SK-N-SH (cell line): ENCODE results near the gene RAB15. TPM values are rescaled to one million over a fixed set of nuclear protein-coding genes. Genes with fewer than 3 reads are reported as not detected.

Experiments
- CTCF ChIA-PET: fragments of 300-600, 350-600 bp; formaldehyde crosslinking; extraction: SDS; loops from one replicate; lab custom pipeline; 2021; lab: Yijun Ruan, JAX
- POLR2A ChIA-PET: fragments of 350-600 bp; sonication (Branson Sonifier 250); formaldehyde crosslinking; extraction: SDS; loops from one replicate; lab custom pipeline; 2020; ENCODE audit warnings: antibody characterized with exemption, inconsistent platforms; lab: Yijun Ruan, JAX
- DNase-seq: peaks from one replicate; pipeline ENCODE4 v3.0.0; 2012
- H2AFZ ChIP-seq: fragments of 200-600 bp; sonication (generic); 2 replicates; pipeline ENCODE4 v1.8.1; 2016; ENCODE audit warnings: antibody characterized with exemption, mild to moderate bottlenecking, low read depth
- H3F3A ChIP-seq: fragments of 200-600 bp; sonication (generic); replicated peaks from 2 replicates; pipeline ENCODE3; 2016; ENCODE audit warnings: antibody characterized with exemption, mild to moderate bottlenecking; ENCODE audit not compliant: insufficient read depth
- H3K27ac ChIP-seq, 2 experiments: fragments of 200-500 bp in 1 of 2; fragments of 200-600 bp in 1 of 2; sonication (Bioruptor generic) in 1 of 2; sonication (generic), shearing (Covaris generic) in 1 of 2; 2 replicates each; pipeline versions ENCODE4 v1.5.1 to v1.6.1; 2014 to 2016; ENCODE audit warnings: low read depth in 2 of 2, inconsistent platforms in 1 of 2, low read length in 1 of 2, mild to moderate bottlenecking in 1 of 2, mixed read lengths in 1 of 2
- H3K27me3 ChIP-seq: fragments of 200-600 bp; sonication (generic), shearing (Covaris generic); 2 replicates; pipeline ENCODE4 v1.6.1; 2016; ENCODE audit warnings: mixed run types; ENCODE audit not compliant: insufficient read depth
- H3K36me3 ChIP-seq, 2 experiments: fragments of 200-500 bp in 1 of 2; fragments of 200-600 bp in 1 of 2; sonication (Bioruptor generic) in 1 of 2; sonication (generic) in 1 of 2; replicated peaks in 1 of 2; 2 replicates each; pipeline versions ENCODE3 to v1.5.1; 2014 to 2016; ENCODE audit warnings: low read length in 1 of 2, mild to moderate bottlenecking in 1 of 2; ENCODE audit not compliant: insufficient read depth in 2 of 2, control insufficient read depth in 1 of 2
- H3K4me1 ChIP-seq, 2 experiments: fragments of 200-500 bp in 1 of 2; fragments of 200-600 bp in 1 of 2; sonication (Bioruptor generic) in 1 of 2; sonication (generic), shearing (Covaris generic) in 1 of 2; 2 replicates each; pipeline versions ENCODE4 v1.5.1 to v1.6.1; 2014 to 2016; ENCODE audit warnings: low read depth in 1 of 2, low read length in 1 of 2, mixed run types in 1 of 2; ENCODE audit not compliant: insufficient read depth in 2 of 2, control insufficient read depth in 1 of 2
- H3K4me2 ChIP-seq: fragments of 200-600 bp; sonication (generic), shearing (Covaris generic); 2 replicates; pipeline ENCODE4 v1.6.1; 2017; ENCODE audit warnings: mixed run types
- H3K4me3 ChIP-seq, 2 experiments: fragments of 200-500 bp in 1 of 2; fragments of 200-600 bp in 1 of 2; sonication (Bioruptor generic) in 1 of 2; sonication (generic), shearing (Covaris generic) in 1 of 2; 2 replicates each; pipeline versions ENCODE4 v1.5.1 to v1.8.1; 2014 to 2016; ENCODE audit warnings: low read depth in 2 of 2, inconsistent platforms in 1 of 2, low read length in 1 of 2, mild to moderate bottlenecking in 1 of 2, mixed read lengths in 1 of 2, moderate library complexity in 1 of 2
- H3K79me2 ChIP-seq: fragments of 200-600 bp; sonication (generic); 2 replicates; pipeline ENCODE4 v1.8.1; 2017; ENCODE audit warnings: mild to moderate bottlenecking; ENCODE audit not compliant: insufficient read depth
- H3K9ac ChIP-seq: fragments of 200-600 bp; sonication (generic); 2 replicates; pipeline ENCODE4 v1.6.1; 2017; ENCODE audit warnings: mixed run types
- H3K9me2 ChIP-seq: fragments of 200-600 bp; sonication (generic); 2 replicates; pipeline ENCODE4 v1.6.1; 2017; ENCODE audit warnings: mixed run types
- H3K9me3 ChIP-seq: fragments of 200-600 bp; sonication (generic); 2 replicates; pipeline ENCODE4 v1.6.1; 2017; ENCODE audit warnings: mixed run types, mild to moderate bottlenecking, moderate library complexity
- H4K20me1 ChIP-seq: fragments of 200-600 bp; sonication (generic); 2 replicates; pipeline ENCODE4 v1.6.1; 2017; ENCODE audit warnings: mild to moderate bottlenecking, mixed run types; ENCODE audit not compliant: insufficient read depth
- ELF1 ChIP-seq: IDR thresholded peaks from 2 replicates; pipeline ENCODE4 v1.4.0; 2012
- EP300 ChIP-seq, 2 experiments: IDR thresholded peaks; 2 replicates each; pipeline versions ENCODE4 v1.4.0 to v1.6.1; 2012; ENCODE audit warnings: borderline replicate concordance in 1 of 2, low read depth in 1 of 2, low read length in 1 of 2
- EZH2phosphoT487 ChIP-seq: fragments of 200-600 bp; sonication (generic); IDR thresholded peaks from 2 replicates; pipeline ENCODE4 v1.6.1; 2017; ENCODE audit warnings: low read depth, mixed run types, mild to moderate bottlenecking, antibody characterized with exemption, moderate library complexity, borderline replicate concordance
- GATA2 ChIP-seq: sonication (generic); formaldehyde crosslinking; IDR thresholded peaks from 2 replicates; pipeline ENCODE4 v1.5.0; 2020; ENCODE audit warnings: mild to moderate bottlenecking, missing genetic modification reagents
- NFIC ChIP-seq: IDR thresholded peaks from 2 replicates; pipeline ENCODE4 v1.4.0; 2012; ENCODE audit warnings: borderline replicate concordance
- POLR2AphosphoS5 ChIP-seq: IDR thresholded peaks from 2 replicates; pipeline ENCODE4 v1.6.1; 2012; ENCODE audit warnings: low read depth, low read length
- RAD21 ChIP-seq: IDR thresholded peaks from 2 replicates; pipeline ENCODE4 v1.6.1; 2012; ENCODE audit warnings: mild to moderate bottlenecking, low read length
- RCOR1 ChIP-seq: fragments of 150-350 bp; IDR thresholded peaks from 2 replicates; pipeline ENCODE4 v1.6.1; 2017; ENCODE audit warnings: antibody characterized with exemption, low read length
- RXRA ChIP-seq: IDR thresholded peaks from 2 replicates; pipeline ENCODE4 v1.4.0; 2012; ENCODE audit warnings: low read depth, mild to moderate bottlenecking, borderline replicate concordance
- SIN3A ChIP-seq: IDR thresholded peaks from 2 replicates; pipeline ENCODE4 v1.6.1; 2012; ENCODE audit warnings: low read depth, mild to moderate bottlenecking, low read length, moderate library complexity, borderline replicate concordance
- TAF1 ChIP-seq: IDR thresholded peaks from 2 replicates; pipeline ENCODE4 v1.6.1; 2012; ENCODE audit warnings: low read depth, mild to moderate bottlenecking, low read length, moderate library complexity, borderline replicate concordance
- TCF12 ChIP-seq: IDR thresholded peaks from 2 replicates; pipeline ENCODE4 v1.4.0; 2012
- TEAD4 ChIP-seq: IDR thresholded peaks from 2 replicates; pipeline ENCODE4 v1.4.0; 2012; ENCODE audit warnings: mild to moderate bottlenecking, borderline replicate concordance; ENCODE audit not compliant: insufficient read depth
- YY1 ChIP-seq: IDR thresholded peaks from 2 replicates; pipeline ENCODE4 v1.4.0; 2012; ENCODE audit warnings: low read depth, mild to moderate bottlenecking
- ZBTB33 ChIP-seq: IDR thresholded peaks from 2 replicates; pipeline ENCODE4 v1.4.0; 2012; ENCODE audit warnings: low read depth, borderline replicate concordance
- WGBS: methylation state at CpG from one replicate; pipeline ENCODE4 v1.1.6; 2017; ENCODE audit warnings: low lambda C conversion rate; 5-methylcytosine and 5-hydroxymethylcytosine counted together
- polyA plus RNA-seq, 3 experiments: library from polyadenylated mRNA; depleted of rRNA; stranded (reverse); fragments of >200 nt; gene quantifications; 2 replicates each; pipeline ENCODE4 v1.2.3, GENCODE V29; 2012
- TF ChIP-seq, protein P1 (sequence below): IDR thresholded peaks from 2 replicates; pipeline ENCODE4; 2012
- TF ChIP-seq, protein P2 (sequence below): IDR thresholded peaks from 2 replicates; pipeline ENCODE4 v1.4.0; 2012; ENCODE audit warnings: low read depth, borderline replicate concordance
- TF ChIP-seq, protein P3 (sequence below): IDR thresholded peaks from 2 replicates; pipeline ENCODE4 v1.6.1; 2012; ENCODE audit warnings: mild to moderate bottlenecking, low read depth, low read length, moderate library complexity

RAB15 gene
- polyA plus RNA-seq, 1 of the 3 experiments (the other 2 are of a cell fraction), result 14.2 TPM

DNA sequence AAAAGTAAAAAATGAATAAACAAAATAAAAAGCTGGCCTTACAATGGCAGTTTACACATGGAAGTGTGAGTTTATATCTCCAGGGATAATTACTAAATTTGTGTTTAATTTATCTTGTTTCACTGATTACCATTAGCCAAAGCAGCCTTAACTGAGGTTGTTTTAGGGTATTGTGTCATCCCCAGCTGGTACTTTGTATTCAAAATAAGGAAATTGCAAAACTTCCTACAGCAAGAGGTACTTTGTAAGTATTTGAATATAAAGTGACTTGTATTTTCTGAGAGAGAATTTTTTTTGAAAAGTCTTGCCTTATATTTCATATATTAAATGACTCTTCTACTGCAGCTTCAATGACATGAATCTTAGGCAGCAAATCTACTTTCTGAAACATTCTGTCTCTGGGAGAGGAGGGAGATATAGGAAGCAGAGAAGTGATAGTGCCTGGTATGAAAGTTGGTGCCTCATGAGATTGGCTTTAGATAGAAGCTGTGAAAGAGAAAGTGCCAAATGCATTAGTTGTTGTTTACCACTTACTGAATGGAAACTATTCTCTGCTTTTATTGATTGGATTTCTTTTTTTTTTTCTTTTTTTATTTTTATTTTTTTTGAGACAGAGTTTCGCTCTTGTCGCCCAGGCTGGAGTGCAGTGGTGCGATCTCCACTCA is 21.3 kb upstream of the RAB15 start:
- no peak overlapping the region for H3K4me2 ChIP-seq
- peaks cover 46% of the 10 kb centered on the region for H3K79me2 ChIP-seq
- H3K9me3 ChIP-seq, result no peaks in the 10 kb centered on the region
- CTCF ChIA-PET, result interaction anchor here (0.7 to 3.4 kb wide), 4 partner anchors 13 to 322 kb away, joined by 3 to 19 read pairs (median 3); no protein-coding TSS in a partner anchor
- H3K27ac ChIP-seq, result no peak overlapping the region
- no peak for DNase-seq
- H3K27me3 ChIP-seq, result no peaks in the 10 kb centered on the region
- no peaks in the 10 kb centered on the region; a peak in 1 of 4 replicates for H3K4me1 ChIP-seq
- no peak overlapping the region for H3K9ac ChIP-seq
- POLR2A ChIA-PET, result no interaction called here
- no peak for TF ChIP-seq POLR2AphosphoS5
- TF ChIP-seq TAF1, result no peak
- TF ChIP-seq EZH2phosphoT487, result no peak
- no peak for TF ChIP-seq YY1
- TF ChIP-seq RXRA, result no peak
- no peak for TF ChIP-seq SIN3A
- TF ChIP-seq GATA2 (CRISPR knock-in tag), result no peak
- no peaks in the 10 kb centered on the region for H4K20me1 ChIP-seq
- no peak overlapping the region for H3K4me3 ChIP-seq
- WGBS, result 98% methylated on average over 3 of the region's 3 CpGs
- H3K36me3 ChIP-seq, result peaks cover 0 to 3% of the 10 kb centered on the region in 2 experiments
- H3F3A ChIP-seq, result no peaks in the 10 kb centered on the region
- H3K9me2 ChIP-seq, result no peaks in the 10 kb centered on the region
- no peak overlapping the region for H2AFZ ChIP-seq

- Histone ChIP-seq H3K27ac (no peak overlapping the region), H3K79me2 (peaks cover 56% of the 10 kb centered on the region), H3F3A (no peaks in the 10 kb centered on the region), H2AFZ (no peak overlapping the region), H3K4me1 (peaks cover 0 to 5% of the 10 kb centered on the region in 2 experiments; a peak in 2 of 4 replicates), H3K4me3 (no peak overlapping the region), H3K27me3 (no peaks in the 10 kb centered on the region), H4K20me1 (no peaks in the 10 kb centered on the region), H3K36me3 (peaks cover 0 to 3% of the 10 kb centered on the region in 2 experiments), H3K4me2 (no peak overlapping the region), H3K9ac (no peak overlapping the region), H3K9me3 (no peaks in the 10 kb centered on the region), H3K9me2 (no peaks in the 10 kb centered on the region)
- TF ChIP-seq ELF1 (no peak), GATA2 (CRISPR knock-in tag) (no peak), NFIC (no peak), TCF12 (no peak), SIN3A (no peak), EP300 (IDR thresholded peaks at IDR 0.05; ENCODE audit: borderline replicate concordance in 1 of 2, low read depth in 1 of 2, low read length in 1 of 2) (no peak), EZH2phosphoT487 (no peak), POLR2AphosphoS5 (no peak), TEAD4 (no peak), YY1 (no peak), RCOR1 (no peak), ZBTB33 (no peak), RAD21 (no peak)
- TF ChIP-seq, protein P1, sequence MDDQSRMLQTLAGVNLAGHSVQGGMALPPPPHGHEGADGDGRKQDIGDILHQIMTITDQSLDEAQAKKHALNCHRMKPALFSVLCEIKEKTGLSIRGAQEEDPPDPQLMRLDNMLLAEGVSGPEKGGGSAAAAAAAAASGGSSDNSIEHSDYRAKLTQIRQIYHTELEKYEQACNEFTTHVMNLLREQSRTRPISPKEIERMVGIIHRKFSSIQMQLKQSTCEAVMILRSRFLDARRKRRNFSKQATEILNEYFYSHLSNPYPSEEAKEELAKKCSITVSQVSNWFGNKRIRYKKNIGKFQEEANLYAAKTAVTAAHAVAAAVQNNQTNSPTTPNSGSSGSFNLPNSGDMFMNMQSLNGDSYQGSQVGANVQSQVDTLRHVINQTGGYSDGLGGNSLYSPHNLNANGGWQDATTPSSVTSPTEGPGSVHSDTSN, result no peak
- TF ChIP-seq, protein P2, sequence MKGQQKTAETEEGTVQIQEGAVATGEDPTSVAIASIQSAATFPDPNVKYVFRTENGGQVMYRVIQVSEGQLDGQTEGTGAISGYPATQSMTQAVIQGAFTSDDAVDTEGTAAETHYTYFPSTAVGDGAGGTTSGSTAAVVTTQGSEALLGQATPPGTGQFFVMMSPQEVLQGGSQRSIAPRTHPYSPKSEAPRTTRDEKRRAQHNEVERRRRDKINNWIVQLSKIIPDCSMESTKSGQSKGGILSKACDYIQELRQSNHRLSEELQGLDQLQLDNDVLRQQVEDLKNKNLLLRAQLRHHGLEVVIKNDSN, result no peak
- TF ChIP-seq, protein P3, sequence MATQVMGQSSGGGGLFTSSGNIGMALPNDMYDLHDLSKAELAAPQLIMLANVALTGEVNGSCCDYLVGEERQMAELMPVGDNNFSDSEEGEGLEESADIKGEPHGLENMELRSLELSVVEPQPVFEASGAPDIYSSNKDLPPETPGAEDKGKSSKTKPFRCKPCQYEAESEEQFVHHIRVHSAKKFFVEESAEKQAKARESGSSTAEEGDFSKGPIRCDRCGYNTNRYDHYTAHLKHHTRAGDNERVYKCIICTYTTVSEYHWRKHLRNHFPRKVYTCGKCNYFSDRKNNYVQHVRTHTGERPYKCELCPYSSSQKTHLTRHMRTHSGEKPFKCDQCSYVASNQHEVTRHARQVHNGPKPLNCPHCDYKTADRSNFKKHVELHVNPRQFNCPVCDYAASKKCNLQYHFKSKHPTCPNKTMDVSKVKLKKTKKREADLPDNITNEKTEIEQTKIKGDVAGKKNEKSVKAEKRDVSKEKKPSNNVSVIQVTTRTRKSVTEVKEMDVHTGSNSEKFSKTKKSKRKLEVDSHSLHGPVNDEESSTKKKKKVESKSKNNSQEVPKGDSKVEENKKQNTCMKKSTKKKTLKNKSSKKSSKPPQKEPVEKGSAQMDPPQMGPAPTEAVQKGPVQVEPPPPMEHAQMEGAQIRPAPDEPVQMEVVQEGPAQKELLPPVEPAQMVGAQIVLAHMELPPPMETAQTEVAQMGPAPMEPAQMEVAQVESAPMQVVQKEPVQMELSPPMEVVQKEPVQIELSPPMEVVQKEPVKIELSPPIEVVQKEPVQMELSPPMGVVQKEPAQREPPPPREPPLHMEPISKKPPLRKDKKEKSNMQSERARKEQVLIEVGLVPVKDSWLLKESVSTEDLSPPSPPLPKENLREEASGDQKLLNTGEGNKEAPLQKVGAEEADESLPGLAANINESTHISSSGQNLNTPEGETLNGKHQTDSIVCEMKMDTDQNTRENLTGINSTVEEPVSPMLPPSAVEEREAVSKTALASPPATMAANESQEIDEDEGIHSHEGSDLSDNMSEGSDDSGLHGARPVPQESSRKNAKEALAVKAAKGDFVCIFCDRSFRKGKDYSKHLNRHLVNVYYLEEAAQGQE, result no peak
- DNase-seq, result no peak
- WGBS, result 92% methylated on average over 5 of the region's 5 CpGs
- ChIA-PET POLR2A (no interaction called here), CTCF (interaction anchor here (0.7 to 3.4 kb wide), 4 partner anchors 14 to 321 kb away, joined by 3 to 19 read pairs (median 3); no protein-coding TSS in a partner anchor)
Observed at GRCh38 chr14:64992328-64992885, 20.3 kb upstream of the RAB15 start.
